ENCODE results near the gene SNRK. TPM values are rescaled to one million over a fixed set of nuclear protein-coding genes. Genes with fewer than 3 reads are reported as not detected.

Gene SNRK
- total RNA-seq, 6 experiments from 2014 or later = 14.0 to 26.2 (median 15.3) TPM

- Histone ChIP-seq H3K27ac (no peak overlapping the region), H3K36me3 (no peaks in the 10 kb centered on the region), H3K4me3 (no peak overlapping the region), H3K9me3 (no peaks in the 10 kb centered on the region), H3K4me1 (no peaks in the 10 kb centered on the region), H3K27me3 (no peaks in the 10 kb centered on the region)
- DNase-seq (no peak), ATAC-seq (no peak)
- WGBS (ENCODE audit: insufficient coverage, low coverage, low lambda C conversion rate, missing lambda C conversion rate) = 100% methylated on average over 1 of the region's 3 CpGs
- TF ChIP-seq CTCF (IDR thresholded peaks at IDR 0.05) (no peak), POLR2A (IDR thresholded peaks at IDR 0.05) (no peak)
- intact Hi-C loops (cut with DNase I) = no loop called here
These were observed 85.2 kb downstream of the SNRK start for GRCh38 chr3:43371494-43371893.

GRCh38 chr3:43372007-43372740 lies 85.8 kb downstream of the SNRK start:
- Histone ChIP-seq H3K27me3 (no peaks in the 10 kb centered on the region), H3K9me3 (no peaks in the 10 kb centered on the region), H3K4me3 (no peak overlapping the region), H3K27ac (no peak overlapping the region), H3K4me1 (peaks cover 0 to 2% (median 0%) of the 10 kb centered on the region in 4 donors), H3K36me3 (no peaks in the 10 kb centered on the region)
- DNase-seq (no peak), ATAC-seq (no peak)
- WGBS (ENCODE audit: insufficient coverage, low coverage, low lambda C conversion rate, missing lambda C conversion rate) = 92% methylated on average over 6 of the region's 10 CpGs
- intact Hi-C loops (cut with DNase I) = no loop called here
- no peak for TF ChIP-seq CTCF (IDR thresholded peaks at IDR 0.05)
- no peak for TF ChIP-seq POLR2A (IDR thresholded peaks at IDR 0.05)

GRCh38 chr3:43372809-43373559 lies 86.6 kb downstream of the SNRK start:
- intact Hi-C loops (cut with DNase I) = no loop called here
- no peak for DNase-seq
- no peaks in the 10 kb centered on the region for H3K27me3 ChIP-seq
- no peak overlapping the region for H3K4me3 ChIP-seq
- H3K9me3 ChIP-seq = no peaks in the 10 kb centered on the region
- 84% methylated on average over 5 of the region's 11 CpGs for WGBS (ENCODE audit: insufficient coverage, low coverage, low lambda C conversion rate, missing lambda C conversion rate)
- ATAC-seq = no peak
- H3K36me3 ChIP-seq = no peaks in the 10 kb centered on the region
- no peak overlapping the region for H3K27ac ChIP-seq
- TF ChIP-seq CTCF (IDR thresholded peaks at IDR 0.05) = no peak
- TF ChIP-seq POLR2A (IDR thresholded peaks at IDR 0.05) = no peak
- peaks cover 0 to 10% (median 0%) of the 10 kb centered on the region in 4 donors for H3K4me1 ChIP-seq

- H3K4me3 ChIP-seq = no peak overlapping the region
- ATAC-seq (no peak), DNase-seq (no peak)
- H3K9me3 ChIP-seq = no peaks in the 10 kb centered on the region
- H3K27ac ChIP-seq = no peak overlapping the region
- intact Hi-C loops (cut with DNase I) = no loop called here
- peaks cover 0 to 15% (median 1%) of the 10 kb centered on the region in 4 donors for H3K4me1 ChIP-seq
- TF ChIP-seq CTCF (IDR thresholded peaks at IDR 0.05) = no peak
- TF ChIP-seq POLR2A (IDR thresholded peaks at IDR 0.05) = no peak
- no peaks in the 10 kb centered on the region for H3K27me3 ChIP-seq
- 100% methylated on average over 2 of the region's 3 CpGs for WGBS (ENCODE audit: insufficient coverage, low coverage, low lambda C conversion rate, missing lambda C conversion rate)
- H3K36me3 ChIP-seq = no peaks in the 10 kb centered on the region
These were observed 87.2 kb downstream of the SNRK start for GRCh38 chr3:43373560-43373928.
